NCI-H187 (cell line): ENCODE results near the gene BCL2L1.

ENCODE experiments used
- DNase-seq, 2 experiments: peaks; one replicate each; lab custom pipeline; 2025; lab: John Stamatoyannopoulos, UW

The BCL2L1 gene

DNA sequence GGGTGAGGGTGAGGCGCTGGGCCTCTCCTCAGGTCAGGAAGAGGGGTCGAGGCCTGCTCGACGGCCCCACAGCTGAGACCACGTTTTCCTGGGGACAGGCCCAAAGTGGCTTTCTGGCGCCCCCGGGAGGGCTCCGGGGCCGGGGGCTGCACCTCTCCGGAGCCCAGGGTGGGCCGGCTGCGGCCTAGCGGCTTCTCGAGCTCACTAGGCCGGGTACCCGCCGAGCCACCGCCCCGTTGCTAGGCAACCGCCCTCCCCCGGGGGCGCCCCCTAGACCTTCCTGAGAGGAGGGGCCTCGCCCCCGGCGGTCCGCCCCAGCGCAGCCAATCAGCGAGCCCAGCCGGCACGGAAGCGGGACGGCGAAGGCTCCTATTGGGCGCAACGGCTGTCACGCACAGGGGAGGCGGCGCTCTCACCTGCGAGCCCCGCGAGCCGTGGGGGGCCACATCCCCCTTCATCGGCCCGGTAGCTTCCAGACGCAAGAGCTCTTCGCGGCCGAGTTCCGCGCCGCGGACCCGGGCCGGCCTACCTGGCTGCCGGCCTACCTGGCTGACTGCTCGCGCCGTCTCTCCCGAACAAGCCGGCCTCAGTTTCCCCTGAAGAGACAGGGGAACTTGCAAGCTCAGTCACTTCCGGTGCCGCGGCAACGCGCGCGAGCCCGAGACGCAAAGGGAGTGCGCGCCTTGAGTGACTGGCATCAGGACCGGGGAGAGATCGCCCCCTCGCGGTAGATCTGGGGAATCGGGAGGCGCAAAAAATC is 831 bp upstream of the BCL2L1 start:
- peak; percentile 92 to 96 for DNase-seq

DNA sequence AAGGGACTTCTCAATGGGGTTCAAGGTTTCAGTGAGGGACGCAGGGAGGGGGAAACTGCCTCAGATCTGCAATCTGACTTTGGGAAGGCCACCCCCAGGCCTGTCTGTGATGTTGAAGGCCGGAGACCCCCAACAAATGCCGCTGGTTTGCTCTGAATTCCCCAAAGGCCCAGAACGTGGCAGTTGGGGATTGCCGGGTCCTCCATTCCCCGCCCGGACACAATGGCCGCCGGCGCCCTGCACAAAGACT is 326 bp upstream of the BCL2L1 start:
- DNase-seq, result no peak

DNA sequence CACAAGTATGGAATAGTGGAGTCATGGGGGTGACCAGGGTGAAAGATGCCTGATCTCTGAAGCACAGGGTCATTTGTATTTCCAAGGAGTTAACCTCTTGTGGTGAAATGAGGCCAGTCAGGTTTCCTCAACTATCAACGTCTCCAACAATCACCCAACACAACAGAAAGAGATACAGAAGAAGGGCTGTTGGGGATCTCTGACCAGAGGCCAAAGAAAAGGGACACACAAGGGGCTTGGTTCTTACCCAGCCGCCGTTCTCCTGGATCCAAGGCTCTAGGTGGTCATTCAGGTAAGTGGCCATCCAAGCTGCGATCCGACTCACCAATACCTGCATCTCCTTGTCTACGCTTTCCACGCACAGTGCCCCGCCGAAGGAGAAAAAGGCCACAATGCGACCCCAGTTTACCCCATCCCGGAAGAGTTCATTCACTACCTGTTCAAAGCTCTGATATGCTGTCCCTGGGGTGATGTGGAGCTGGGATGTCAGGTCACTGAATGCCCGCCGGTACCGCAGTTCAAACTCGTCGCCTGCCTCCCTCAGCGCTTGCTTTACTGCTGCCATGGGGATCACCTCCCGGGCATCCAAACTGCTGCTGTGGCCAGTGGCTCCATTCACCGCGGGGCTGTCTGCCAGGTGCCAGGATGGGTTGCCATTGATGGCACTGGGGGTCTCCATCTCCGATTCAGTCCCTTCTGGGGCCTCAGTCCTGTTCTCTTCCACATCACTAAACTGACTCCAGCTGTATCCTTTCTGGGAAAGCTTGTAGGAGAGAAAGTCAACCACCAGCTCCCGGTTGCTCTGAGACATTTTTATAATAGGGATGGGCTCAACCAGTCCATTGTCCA is 1.0 kb downstream of the BCL2L1 start:
- no peak for DNase-seq

DNA sequence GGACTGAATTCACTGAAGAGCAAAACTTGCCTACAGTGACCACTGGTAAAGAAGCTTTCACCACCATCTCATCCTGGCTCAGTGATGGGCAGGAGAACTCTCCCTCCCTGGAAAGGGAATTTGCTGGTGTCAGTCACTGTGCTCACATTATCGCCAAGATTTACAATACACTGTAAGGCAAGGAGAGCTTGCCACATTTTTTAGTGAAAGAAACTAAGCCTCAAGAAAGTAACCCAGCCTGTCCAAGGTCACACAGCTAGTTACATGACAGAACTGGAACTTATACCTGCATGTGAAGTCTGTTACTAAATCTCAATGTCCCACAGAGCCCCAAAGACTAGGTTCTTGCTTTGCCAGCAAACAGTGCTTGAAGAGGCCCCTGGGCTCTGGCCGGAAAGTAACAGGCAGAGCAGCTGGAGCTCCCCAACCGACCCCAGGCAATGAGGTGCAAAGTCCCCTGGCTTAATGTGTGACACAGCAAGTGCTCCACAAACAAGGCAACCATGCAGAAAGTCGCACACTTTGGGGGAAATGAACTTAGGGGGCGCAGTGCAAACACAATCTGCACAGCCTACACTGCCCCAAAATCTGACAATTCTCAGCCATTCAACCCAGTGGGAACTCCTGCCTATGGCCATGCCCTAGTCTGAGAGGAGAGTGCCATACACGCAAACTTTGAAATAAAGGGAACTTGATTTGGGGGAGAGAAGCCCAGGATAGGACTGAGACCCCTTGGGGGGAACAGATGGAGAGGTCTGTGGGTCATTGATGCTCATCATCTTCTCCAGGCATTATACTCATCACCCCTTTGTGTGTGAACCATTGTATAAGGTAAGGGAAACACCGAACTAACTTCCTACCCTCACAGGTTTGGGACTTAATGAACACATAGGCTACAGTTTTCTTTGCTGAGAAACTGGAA is 1.9 kb downstream of the BCL2L1 start:
- DNase-seq, result no peak

DNA sequence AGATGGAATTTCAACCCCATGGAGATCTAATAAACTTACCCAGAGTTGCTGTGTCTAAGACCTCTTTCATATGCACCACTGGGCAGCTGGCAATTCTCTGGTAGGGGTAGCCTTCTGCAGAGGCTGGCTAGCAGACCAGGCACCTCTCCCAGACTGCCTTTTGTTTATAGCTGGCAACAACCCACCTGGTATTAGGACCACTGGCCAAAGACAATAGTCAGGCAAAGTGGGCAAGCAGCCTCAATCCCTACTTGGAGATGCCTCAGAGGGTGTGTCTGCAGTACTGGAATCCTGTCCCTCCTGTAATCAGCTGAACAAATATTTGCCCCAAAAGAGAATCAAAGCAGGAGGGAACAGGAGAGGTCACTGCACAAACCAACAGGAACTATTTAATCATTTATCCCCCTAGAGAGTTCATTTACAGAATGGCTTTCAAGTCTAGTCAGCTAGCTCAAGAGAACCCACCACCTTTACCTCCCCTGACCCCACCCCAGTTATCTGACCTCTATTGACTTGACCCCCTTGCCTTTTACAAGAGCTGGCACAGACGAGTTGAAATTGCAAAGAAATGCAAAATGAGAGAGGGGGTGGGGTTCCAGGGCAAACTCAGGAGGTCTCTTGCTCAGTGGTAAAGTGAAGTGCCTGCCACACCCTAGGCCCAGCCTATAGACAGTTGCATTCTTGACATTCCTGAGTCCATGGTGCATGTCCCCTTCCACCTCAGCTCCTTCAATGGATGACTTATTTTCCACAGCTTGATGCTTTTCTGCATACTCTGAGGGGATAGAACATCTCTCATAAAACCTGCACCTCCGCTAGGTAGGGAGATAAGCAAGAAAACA is 2.8 kb downstream of the BCL2L1 start:
- no peak for DNase-seq

DNA sequence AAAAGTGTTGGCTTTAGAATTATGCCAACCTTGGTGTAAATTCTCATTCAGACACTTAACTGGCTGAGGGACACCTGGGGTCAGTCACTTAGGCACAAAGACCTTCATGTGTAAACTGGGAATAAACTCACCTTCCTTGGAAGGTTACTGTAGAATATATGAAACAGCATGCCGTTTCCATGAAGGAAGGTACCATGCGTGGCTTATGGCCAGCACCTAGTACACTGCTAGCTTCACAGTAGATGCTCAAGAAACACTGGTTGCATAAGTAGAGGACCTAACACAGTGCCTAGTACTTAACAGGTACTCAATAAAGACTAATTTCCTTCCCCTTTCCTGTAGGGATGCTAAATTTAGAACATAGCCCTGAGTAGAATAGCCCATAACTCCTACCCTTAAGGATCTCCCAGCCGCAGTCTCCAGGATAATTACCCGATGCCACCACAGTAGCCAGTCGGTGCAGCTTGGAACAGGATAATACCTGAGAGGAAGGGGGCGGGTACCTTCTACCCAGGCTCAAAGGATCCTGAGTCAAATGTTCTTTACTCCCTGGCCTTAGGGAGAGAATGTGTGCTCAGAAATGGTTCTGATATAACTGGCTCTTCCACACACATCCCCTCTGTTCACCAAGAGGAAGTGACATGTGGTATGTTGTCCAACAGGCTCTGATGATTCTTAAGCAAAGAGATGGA is 3.6 kb downstream of the BCL2L1 start:
- no peak for DNase-seq

DNA sequence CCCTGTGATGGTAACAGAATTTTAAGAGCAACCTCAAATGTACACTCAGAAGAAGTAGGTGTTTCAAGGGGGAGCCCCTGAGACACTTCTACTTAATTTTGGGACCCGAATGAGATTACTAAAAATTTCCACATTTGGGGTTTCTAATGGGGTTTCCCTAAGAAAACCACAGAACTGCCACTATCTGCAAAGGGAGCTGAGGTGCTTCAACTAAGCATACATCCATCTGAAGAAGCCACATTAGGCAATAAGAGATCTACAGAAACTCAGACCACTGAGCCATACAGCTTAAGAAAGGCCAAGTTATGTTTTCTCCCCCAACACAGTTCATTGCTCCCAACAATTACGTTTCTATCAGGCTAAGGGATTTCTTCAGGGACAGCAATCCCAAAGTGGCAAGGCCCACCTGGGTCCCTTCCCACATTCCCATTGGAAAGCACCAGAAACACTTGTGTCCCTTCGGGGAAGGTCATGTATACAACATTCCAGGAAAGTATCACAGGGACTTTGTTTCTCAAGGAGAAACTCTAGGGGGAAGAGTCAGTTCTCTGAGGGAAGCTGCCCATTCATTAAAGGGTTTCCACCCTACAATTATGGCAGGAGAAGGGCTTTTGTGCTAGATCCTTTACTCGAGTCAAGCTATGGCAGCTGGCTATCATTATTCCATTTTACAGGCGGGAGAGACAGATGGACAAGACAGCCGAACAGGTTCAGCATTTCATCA is 5.0 kb downstream of the BCL2L1 start:
- DNase-seq, result no peak

DNA sequence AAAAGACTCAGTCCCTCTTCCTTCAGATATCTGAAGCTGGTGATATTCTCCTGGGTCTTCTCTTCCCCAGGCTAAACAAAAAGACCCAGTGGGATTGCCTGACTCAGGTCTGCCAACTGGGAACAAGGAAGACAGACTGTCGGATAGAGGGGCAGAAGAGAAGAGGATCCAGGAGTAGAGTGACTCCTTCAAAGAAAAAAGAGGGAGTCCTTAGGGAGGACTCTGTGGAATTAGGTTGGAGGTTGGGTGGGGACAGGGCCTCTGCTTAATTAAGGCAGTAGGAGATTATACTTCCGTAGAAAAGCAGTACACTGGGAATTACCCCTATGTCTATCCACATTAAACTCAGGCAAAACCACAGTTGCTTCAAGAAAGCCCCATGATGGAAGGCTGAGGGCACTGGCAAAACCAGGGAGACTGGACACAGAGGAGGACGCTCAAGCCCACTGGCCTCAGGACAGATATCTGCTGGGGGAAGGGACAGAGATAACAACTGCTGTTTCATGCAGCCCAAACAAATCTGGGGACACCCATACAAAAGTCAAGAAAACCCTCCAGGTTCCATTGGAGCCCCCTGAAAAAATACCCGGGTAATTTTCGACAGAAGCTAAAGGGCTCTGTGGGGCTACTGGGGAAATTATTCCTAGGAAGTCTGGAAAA is 5.7 kb downstream of the BCL2L1 start:
- no peak for DNase-seq

DNA sequence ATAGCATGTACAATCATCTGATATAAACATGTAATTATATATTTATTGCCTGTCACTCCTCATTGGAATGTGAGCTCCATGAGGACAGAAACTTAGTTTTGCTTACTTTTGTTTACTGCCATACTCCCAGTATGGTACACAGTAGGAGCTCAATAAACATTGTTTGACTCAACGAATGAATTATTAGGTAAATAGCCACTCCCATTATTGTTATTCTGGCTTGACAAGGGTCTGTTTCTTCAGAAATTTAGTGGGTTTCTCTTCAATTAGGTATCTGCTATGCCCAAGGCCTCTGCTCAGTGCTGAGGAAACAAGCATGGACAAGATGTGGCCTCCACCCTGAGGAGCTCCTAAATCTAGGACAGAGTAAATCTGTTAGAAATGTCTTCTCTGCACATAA is 6.3 kb downstream of the BCL2L1 start:
- no peak for DNase-seq

DNA sequence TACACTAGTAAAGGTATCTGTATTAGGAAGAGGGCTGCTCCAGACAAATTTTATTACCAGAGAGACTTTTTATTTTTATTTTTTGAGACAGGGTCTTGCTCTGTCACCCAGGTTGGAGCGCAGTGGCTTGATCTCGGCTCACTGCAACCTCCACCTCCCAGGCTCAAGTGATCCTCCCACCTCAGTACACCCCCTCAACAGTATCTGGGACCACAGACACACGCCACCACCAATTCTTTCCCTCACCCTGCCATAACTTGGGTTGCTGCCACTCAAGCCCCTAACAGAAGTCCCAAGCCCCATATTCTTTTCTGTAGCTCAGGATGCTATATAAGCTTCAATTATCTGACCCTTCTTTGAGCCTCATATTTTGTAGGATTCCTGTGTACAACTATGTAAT is 6.9 kb downstream of the BCL2L1 start:
- no peak for DNase-seq

DNA sequence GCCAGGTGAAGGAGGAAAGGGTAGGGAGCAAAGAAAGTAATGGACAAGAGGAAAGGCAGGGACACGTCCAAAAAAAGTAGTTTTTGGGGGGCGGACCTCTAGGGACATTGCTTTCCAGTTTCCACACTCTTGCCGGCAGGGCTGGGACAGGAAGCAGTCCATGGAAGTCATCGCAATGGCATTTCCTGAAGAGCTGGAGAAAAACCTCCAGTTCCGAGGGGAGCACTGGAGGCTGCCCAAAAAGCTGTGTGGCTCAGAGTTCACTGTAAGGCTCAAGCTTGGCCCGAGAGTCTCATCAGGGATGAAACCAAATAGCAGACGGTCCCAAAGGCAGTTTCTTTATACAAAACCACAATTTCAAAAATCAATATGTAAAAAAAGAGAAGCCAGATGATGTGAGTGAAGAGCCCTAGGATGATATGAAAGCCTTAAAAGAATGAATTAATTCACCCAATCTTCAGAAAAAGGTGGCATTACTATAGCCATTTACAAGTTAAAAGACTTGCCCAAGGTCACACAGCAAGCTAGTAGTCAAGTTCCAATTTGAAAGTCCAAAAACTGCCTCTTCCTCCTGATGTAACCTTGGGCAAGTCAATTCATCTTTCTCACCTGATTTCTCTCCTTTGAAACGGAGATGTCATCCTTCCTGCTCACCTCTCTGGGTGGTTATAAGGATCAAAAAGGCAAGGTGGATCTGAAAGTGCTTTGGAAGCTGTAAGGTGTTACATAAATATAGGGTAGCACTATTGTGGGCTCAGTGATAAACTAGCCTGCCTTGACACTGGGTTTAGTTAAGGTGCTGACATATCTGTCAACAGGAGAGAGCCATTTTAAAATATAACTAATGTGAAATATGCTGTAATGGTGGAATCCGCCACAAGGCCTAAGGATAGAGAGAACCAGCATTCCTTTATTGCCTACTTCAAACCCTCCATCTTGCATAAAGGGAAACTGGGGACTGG is 9.1 kb downstream of the BCL2L1 start:
- DNase-seq, result no peak

DNA sequence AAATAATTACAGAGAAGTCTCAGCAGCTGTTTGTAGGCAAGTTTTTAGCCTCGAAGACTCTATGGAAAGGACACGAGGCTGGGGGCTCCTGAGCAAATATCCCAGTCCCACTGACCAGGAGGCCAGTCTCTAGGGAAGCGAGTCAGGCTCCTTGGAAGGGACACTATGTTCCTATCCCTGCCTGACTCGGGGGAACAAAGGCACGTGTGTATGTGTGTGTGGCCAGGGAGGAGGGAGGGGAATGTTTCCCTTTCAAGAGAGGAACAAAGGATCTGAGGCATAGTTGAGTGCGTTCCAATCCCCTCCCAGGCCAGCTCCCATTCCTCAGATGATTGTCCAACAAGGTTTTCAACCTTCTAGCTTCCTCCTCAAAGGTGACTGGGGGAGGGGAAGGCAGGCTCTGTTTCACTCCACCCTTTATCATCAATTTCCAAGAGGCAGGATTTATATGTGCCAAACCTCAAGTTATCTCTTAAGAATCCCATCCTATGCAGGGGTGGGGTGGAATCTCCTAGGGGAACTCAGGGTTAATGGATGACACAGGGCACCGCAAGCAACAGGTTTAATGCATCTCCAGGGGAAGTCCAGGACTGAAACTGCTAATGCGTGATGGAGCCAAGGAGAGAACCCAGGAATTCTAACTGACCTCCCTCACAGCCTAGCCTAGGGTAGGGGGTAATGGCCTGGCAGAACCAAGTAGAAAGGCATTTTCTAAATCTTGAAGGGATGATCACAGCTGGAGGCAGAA is 9.9 kb downstream of the BCL2L1 start:
- no peak for DNase-seq

DNA sequence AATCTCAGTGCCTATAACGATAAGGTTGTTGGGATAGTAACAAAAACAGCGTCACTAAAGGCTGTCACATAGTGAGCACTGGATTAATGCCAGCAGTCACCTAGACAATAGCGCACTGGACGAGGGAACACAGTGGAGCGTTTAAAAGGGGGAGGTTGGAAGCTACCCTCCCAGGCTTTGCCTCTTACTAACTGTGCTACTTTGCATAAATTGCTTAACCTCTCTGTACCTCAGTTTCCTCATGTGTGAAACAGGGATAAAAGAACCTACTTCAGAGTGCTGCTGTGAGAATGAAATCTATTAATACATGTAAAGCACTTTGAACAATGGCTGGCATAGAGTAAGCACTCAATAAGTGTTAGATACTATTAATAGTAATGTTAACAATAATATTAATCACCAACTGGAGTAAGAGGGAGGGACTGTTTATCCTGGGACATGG is 10.5 kb downstream of the BCL2L1 start:
- no peak for DNase-seq

DNA sequence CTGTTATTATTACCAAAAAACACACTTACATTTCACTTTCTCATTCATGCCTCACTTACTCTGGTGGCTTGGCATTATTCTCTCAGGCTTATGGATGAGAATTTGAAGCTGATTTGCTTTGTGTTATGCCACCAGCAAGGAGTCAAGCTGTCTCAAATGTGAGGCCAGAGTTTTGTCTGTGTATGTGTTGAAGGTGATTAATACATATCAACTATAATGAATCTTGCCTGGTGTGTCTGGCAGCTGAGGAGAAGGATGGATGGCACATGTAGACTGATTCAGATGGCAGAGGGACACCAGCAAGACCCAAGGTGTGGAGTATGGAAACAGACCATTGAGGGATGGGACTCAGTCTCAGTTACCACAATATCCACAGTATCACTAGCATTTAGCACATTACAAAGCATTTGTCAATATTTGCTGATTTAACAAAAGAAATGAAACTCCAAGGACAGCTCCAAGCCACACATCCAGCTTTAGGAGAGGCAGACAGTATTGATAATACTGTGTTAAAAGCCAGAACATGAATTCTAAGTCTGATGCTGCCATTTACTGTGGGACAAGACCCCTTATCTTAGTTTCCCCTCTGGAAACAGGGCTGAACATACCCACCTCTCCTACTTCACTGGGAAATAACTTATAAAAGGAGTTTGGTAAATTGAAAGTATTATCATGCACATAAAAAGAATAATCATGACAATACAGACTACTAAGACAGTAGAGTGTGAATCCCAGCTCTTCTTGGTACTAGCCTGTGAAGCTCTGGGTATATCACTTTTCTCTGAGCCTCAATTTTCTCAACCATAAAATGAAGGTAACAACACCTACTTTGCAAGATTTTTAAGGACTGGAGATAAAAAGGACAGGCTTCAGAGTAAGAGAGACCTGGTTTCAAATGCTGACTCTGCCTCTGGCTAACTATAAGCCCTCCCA is 11.2 kb downstream of the BCL2L1 start:
- DNase-seq, result no peak

DNA sequence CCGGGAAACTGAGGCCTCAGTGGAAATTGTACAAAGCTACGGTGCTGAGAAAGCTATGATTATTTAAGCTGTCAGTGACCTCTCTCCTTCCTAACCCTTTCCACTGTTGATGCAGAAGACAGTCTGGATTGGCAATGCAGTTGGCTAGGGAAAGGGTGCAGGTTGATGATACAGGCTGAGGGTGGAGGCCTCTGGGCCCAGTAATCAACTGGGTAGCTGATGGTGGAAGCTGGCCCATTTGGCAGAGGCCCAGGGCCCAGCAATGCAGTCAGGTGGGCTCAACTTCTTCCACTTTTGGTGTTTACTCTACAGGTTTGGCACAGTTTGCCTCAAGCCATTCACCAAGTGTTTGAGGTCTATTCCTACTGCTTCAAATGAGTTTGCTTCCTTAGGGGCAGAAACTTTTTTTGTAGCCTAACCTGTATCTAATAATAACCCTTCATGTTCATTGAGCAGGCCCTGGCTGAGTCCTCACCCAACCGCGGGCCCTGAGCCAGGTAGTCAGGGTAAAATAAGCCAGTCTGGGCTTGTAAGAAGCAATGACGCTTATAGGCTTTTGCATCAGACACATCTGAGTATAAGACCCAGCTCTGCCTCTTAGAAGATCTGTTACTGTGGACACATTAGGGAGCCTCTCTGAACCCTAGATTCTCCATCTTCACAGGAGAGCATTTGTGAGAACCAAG is 12.1 kb downstream of the BCL2L1 start:
- DNase-seq, result no peak

DNA sequence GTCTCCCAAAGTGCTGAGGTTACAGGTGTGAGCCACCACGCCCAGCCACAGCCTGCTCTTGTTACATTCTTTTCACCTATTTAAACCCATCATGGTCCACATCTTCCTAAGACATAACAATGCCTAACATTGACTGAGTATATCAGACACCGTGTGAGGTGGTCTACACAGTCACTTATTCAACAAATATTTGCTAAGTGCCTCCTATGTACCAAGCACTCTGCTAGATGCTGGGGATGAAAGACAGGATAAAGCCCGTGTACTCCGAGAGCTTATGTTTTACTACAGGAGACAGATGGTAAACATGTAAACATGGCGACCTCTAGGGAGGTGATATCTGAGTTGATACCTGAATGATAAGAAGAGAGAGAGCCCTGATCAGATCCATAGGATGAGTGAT is 12.7 kb downstream of the BCL2L1 start:
- DNase-seq, result no peak
